PC-3 (cell line): ENCODE data around the gene MPZL1. TPM values are rescaled to one million over a fixed set of nuclear protein-coding genes. Genes with fewer than 3 reads are reported as not detected.

ENCODE experiments used
- ATAC-seq: fragments of 200-7000 bp; cut with Tn5 transposase; 2 replicates; pipeline ENCODE4 v1.9.1; 2020; ENCODE audit warnings: mild to moderate bottlenecking, moderate library complexity
- BruUV-seq: library from RNA; stranded (reverse); fragments of 400-500 nt; replicated peaks from 2 replicates; lab custom pipeline; 2021; lab: Mats Ljungman, UMichigan
- CTCF ChIA-PET: fragments of 300-600 bp; sonication (Branson Sonifier 250); formaldehyde crosslinking; loops from one replicate; lab custom pipeline; 2022; ENCODE audit warnings: antibody characterized with exemption; lab: Charles Lee
- POLR2A ChIA-PET: fragments of 300-600 bp; sonication (Branson Sonifier 250); formaldehyde crosslinking; loops from one replicate; lab custom pipeline; 2022; ENCODE audit warnings: antibody characterized with exemption; ENCODE audit not compliant: unreplicated experiment; lab: Charles Lee
- DNase-seq: peaks from one replicate; pipeline ENCODE4 v3.0.0-alpha.2; 2015
- H2AFZ ChIP-seq: fragments of 300-600 bp; sonication (generic); 2 replicates; pipeline ENCODE4 v1.6.0; 2016; ENCODE audit warnings: antibody characterized with exemption, low read length
- H3F3A ChIP-seq: fragments of 300-600 bp; sonication (generic); one replicate; pipeline ENCODE4 v1.6.0; 2017; ENCODE audit warnings: antibody characterized with exemption, low read length, control low read depth, mild to moderate bottlenecking; ENCODE audit not compliant: unreplicated experiment
- H3K27ac ChIP-seq: fragments of 300-600 bp; sonication (generic); 2 replicates; pipeline ENCODE4 v1.5.1; 2016; ENCODE audit warnings: mild to moderate bottlenecking, low read length
- H3K27me3 ChIP-seq: fragments of 300-600 bp; sonication (generic); 2 replicates; pipeline ENCODE4 v1.6.1; 2016; ENCODE audit warnings: low read length, mixed read lengths
- H3K36me3 ChIP-seq: fragments of 300-600 bp; sonication (generic); 2 replicates; pipeline ENCODE4 v1.6.1; 2016; ENCODE audit warnings: low read depth, mixed run types, low read length, mixed read lengths
- H3K4me1 ChIP-seq: fragments of 300-600 bp; sonication (generic); 2 replicates; pipeline ENCODE4 v1.5.1; 2016; ENCODE audit warnings: low read length; ENCODE audit not compliant: insufficient read depth
- H3K4me2 ChIP-seq: fragments of 300-600 bp; sonication (generic); 2 replicates; pipeline ENCODE4 v1.6.0; 2016; ENCODE audit warnings: low read length
- H3K4me3 ChIP-seq: fragments of 300-600 bp; sonication (generic); 2 replicates; pipeline ENCODE4 v1.5.1; 2016; ENCODE audit warnings: mild to moderate bottlenecking, low read length, mixed read lengths
- H3K79me2 ChIP-seq: fragments of 300-600 bp; sonication (generic); 2 replicates; pipeline ENCODE4 v1.6.1; 2017; ENCODE audit warnings: low read length, mixed read lengths
- H3K9ac ChIP-seq: fragments of 300-600 bp; sonication (generic); 2 replicates; pipeline ENCODE4 v1.6.0; 2016; ENCODE audit warnings: mild to moderate bottlenecking, low read length
- H3K9me2 ChIP-seq: fragments of 300-600 bp; sonication (generic); replicated peaks from 2 replicates; pipeline ENCODE4 v1.6.1; 2016; ENCODE audit warnings: mixed run types, low read length, mixed read lengths
- H3K9me3 ChIP-seq: fragments of 300-600 bp; sonication (generic); 2 replicates; pipeline ENCODE4 v1.6.1; 2016; ENCODE audit warnings: low read length, mixed read lengths
- H4K20me1 ChIP-seq: fragments of 300-600 bp; sonication (generic); 2 replicates; pipeline ENCODE4 v1.6.1; 2016; ENCODE audit warnings: low read length, mixed read lengths
- EZH2 ChIP-seq: fragments of 300-600 bp; sonication (generic); IDR thresholded peaks from one replicate; pipeline ENCODE4 v1.6.1; 2017; ENCODE audit warnings: antibody characterized with exemption, mild to moderate bottlenecking, low read length; ENCODE audit not compliant: unreplicated experiment
- EZH2phosphoT487 ChIP-seq: fragments of 300-600 bp; sonication (generic); IDR thresholded peaks from 2 replicates; pipeline ENCODE4 v1.6.1; 2018; ENCODE audit warnings: mild to moderate bottlenecking, antibody characterized with exemption, low read length, borderline replicate concordance
- intact Hi-C: fragments of 100-400 bp; cut with micrococcal nuclease; formaldehyde crosslinking; loops from 2 replicates; pipeline ENCODE4 v1.9.0; 2023
- total RNA-seq: library from RNA; depleted of rRNA; stranded (reverse); fragments of >200 nt; gene quantifications from 2 replicates; pipeline ENCODE4 v1.2.3, GENCODE V29; 2014
- TF ChIP-seq, protein P1 (sequence below): fragments of 300-600 bp; sonication (generic); conservative IDR thresholded peaks from 2 replicates; pipeline ENCODE4 v1.5.1; 2017; ENCODE audit warnings: antibody characterized with exemption, low read depth, mild to moderate bottlenecking, low read length

Gene MPZL1
- total RNA-seq, 1 experiment from 2014 or later = 86.5 TPM

DNA sequence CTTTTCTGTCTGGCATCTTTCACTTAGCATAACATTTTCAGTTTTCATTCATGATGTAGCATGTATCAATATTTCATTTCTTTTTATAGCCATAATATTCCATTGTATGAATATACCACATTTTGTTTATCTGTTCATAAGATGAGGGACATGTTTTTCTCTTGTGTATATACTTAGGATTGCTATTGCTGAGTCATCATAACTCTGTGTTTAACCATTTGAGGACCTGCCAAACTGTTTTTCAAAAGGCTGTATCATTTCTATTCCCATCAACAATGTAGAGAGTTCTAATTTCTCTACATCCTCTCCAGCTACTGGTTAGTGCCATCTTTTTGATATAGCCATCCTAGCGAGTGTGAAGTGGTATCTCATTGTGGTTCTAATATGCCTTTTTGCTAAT is 26.2 kb downstream of the MPZL1 start:
- no peaks in the 10 kb centered on the region for H3K9me3 ChIP-seq
- no peaks in the 10 kb centered on the region for H3K9me2 ChIP-seq
- H3K4me2 ChIP-seq = no peak overlapping the region
- ATAC-seq (no peak), DNase-seq (no peak)
- POLR2A ChIA-PET = no interaction called here
- CTCF ChIA-PET = no interaction called here
- H3F3A ChIP-seq = no peaks in the 10 kb centered on the region
- no peaks in the 10 kb centered on the region for H3K27me3 ChIP-seq
- peaks cover 96% of the 10 kb centered on the region for H3K79me2 ChIP-seq
- no peak overlapping the region for H3K4me3 ChIP-seq
- no peak overlapping the region for H2AFZ ChIP-seq
- no peak for TF ChIP-seq EZH2
- peaks cover under 1% of the 10 kb centered on the region; the same call in 1 of the 2 replicates for H4K20me1 ChIP-seq
- H3K9ac ChIP-seq = no peak overlapping the region
- no TSS peak for BruUV-seq
- no peaks in the 10 kb centered on the region for H3K36me3 ChIP-seq
- peaks cover 15% of the 10 kb centered on the region for H3K4me1 ChIP-seq
- H3K27ac ChIP-seq = no peak overlapping the region
- intact Hi-C loops = no loop called here

- Histone ChIP-seq H3K4me1 (peaks cover 16% of the 10 kb centered on the region), H3K9me2 (no peaks in the 10 kb centered on the region), H3K4me2 (no peak overlapping the region), H3K36me3 (no peaks in the 10 kb centered on the region), H2AFZ (no peak overlapping the region), H3K9me3 (no peaks in the 10 kb centered on the region), H3F3A (no peaks in the 10 kb centered on the region), H3K27me3 (no peaks in the 10 kb centered on the region), H3K27ac (no peak overlapping the region), H3K79me2 (peaks cover 92% of the 10 kb centered on the region), H3K9ac (no peak overlapping the region), H4K20me1 (no peaks in the 10 kb centered on the region), H3K4me3 (no peak overlapping the region)
- intact Hi-C loops = no loop called here
- no peak for ATAC-seq
- TF ChIP-seq EZH2phosphoT487 = no peak
- TF ChIP-seq, protein P1, sequence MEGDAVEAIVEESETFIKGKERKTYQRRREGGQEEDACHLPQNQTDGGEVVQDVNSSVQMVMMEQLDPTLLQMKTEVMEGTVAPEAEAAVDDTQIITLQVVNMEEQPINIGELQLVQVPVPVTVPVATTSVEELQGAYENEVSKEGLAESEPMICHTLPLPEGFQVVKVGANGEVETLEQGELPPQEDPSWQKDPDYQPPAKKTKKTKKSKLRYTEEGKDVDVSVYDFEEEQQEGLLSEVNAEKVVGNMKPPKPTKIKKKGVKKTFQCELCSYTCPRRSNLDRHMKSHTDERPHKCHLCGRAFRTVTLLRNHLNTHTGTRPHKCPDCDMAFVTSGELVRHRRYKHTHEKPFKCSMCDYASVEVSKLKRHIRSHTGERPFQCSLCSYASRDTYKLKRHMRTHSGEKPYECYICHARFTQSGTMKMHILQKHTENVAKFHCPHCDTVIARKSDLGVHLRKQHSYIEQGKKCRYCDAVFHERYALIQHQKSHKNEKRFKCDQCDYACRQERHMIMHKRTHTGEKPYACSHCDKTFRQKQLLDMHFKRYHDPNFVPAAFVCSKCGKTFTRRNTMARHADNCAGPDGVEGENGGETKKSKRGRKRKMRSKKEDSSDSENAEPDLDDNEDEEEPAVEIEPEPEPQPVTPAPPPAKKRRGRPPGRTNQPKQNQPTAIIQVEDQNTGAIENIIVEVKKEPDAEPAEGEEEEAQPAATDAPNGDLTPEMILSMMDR = no peak
- TF ChIP-seq EZH2 = no peak
- ChIA-PET POLR2A (no interaction called here), CTCF (no interaction called here)
- BruUV-seq = no TSS peak
- no peak for DNase-seq
Observed at GRCh38 chr1:167748906-167749305, 27.1 kb downstream of the MPZL1 start.

DNA sequence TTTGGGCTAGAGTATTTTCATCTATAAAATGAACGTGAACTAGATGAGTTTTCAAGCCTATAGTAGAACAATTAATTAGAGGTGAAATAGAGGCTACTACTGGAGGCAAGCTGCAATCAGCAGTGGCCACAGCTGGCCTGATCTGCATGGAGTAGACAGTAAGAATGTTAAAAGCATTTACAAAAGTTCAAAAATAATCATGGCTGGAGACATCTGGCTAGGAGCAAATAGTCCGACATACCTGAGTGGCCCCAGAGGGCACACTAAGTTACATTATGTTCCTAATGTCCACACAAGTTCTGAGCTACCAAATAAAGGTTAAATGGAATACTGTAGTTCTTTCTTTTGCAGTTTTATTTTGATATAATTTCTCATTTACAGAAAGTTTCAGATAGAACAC is 28.0 kb downstream of the MPZL1 start:
- Histone ChIP-seq H3K9me3 (no peaks in the 10 kb centered on the region), H3K4me1 (peaks cover 16% of the 10 kb centered on the region), H2AFZ (no peak overlapping the region), H3K27me3 (no peaks in the 10 kb centered on the region), H3K9ac (no peak overlapping the region), H3K4me3 (no peak overlapping the region), H3K36me3 (no peaks in the 10 kb centered on the region), H3K79me2 (peaks cover 91% of the 10 kb centered on the region), H3K4me2 (no peak overlapping the region), H3K27ac (no peak overlapping the region), H3K9me2 (no peaks in the 10 kb centered on the region), H4K20me1 (no peaks in the 10 kb centered on the region), H3F3A (no peaks in the 10 kb centered on the region)
- CTCF ChIA-PET = no interaction called here
- POLR2A ChIA-PET = no interaction called here
- no peak for DNase-seq
- intact Hi-C loops = no loop called here
- TF ChIP-seq, protein P1 = no peak
- TF ChIP-seq EZH2phosphoT487 (no peak), EZH2 (no peak)
- ATAC-seq = no peak
- no TSS peak for BruUV-seq
